NCI-H146 treated with DMSO at 0.1 percent for 48 hours (cell line): ENCODE measurements around the gene KCTD4.

Experiments used
- DNase-seq: peaks from one replicate; lab custom pipeline; 2025; ENCODE audit not compliant: unreplicated experiment; lab: John Stamatoyannopoulos, UW

Gene KCTD4

GRCh38 chr13:45178349-45179162, 22.3 kb downstream of the KCTD4 start:
- no peak for DNase-seq

- DNase-seq = no peak
Measured at GRCh38 chr13:45174478-45174877, 26.4 kb downstream of the KCTD4 start.

- no peak for DNase-seq
Measured at GRCh38 chr13:45168555-45168930, 32.3 kb downstream of the KCTD4 start.

DNA sequence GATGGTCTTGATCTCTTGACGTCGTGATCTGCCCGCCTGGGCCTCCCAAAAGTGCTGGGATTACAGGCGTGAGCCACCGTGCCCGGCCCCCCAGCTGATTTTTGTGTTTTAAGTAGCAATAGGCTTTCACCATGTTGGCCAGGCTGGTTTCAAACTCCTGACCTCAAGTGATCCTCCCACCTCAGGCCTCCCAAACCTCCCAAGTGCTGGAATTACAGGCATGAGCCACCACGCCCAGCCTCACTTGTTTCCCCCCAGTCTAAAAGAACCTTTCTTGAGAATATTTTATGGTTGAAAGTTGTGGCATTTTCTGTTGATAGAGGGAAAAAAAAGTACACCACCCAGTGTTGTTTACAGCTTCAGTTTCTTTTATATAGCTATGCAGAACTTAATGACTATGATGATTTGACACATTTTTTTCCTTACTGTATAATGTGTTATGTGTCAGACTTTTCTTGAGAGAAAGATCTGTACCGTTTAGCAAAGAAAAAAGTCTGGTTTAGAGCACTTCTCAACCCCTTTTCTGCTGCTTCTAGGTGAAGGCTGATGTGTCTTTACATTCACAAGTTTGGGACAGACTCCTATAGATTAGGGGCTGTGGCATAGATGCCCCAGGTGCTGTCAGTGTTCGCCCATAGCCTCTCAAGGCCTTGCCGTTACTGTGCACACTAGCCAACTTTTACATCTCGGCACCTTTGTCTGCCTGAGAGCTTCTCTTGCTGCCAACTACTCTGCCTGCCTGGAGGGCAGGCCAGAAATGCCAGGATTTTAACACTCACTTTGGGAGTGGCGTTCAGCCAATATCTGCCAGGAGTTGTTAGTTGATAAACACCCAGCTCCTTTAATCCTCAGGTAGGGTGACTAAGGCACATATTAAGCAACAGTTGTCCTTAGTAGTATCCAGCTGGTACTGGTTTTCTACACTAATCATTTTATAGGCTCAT, 33.0 kb downstream of the KCTD4 start:
- no peak for DNase-seq

GRCh38 chr13:45166858-45167257, 34.0 kb downstream of the KCTD4 start:
- DNase-seq = no peak

- no peak for DNase-seq
Measured at GRCh38 chr13:45162821-45163220, 38.0 kb downstream of the KCTD4 start.

DNA sequence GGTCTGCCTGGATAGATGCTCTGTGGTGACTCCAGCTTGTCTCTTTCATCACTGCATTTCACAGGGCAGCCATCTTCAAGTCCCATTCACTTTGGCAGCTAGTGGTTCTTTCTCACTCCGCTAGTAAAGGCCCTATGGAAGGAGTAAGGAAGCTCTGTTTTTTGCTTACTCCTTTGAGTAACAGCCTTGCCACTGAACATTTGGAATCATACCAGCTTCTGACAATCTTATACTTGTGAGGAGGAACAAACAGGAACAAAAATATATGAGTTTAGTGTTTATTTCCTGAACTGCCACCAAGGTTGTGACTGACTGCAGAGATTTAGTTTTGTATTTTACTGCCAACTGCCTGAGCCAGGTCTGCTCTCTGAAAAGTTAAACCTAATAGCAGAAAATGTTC, 38.7 kb downstream of the KCTD4 start:
- DNase-seq = no peak

DNA sequence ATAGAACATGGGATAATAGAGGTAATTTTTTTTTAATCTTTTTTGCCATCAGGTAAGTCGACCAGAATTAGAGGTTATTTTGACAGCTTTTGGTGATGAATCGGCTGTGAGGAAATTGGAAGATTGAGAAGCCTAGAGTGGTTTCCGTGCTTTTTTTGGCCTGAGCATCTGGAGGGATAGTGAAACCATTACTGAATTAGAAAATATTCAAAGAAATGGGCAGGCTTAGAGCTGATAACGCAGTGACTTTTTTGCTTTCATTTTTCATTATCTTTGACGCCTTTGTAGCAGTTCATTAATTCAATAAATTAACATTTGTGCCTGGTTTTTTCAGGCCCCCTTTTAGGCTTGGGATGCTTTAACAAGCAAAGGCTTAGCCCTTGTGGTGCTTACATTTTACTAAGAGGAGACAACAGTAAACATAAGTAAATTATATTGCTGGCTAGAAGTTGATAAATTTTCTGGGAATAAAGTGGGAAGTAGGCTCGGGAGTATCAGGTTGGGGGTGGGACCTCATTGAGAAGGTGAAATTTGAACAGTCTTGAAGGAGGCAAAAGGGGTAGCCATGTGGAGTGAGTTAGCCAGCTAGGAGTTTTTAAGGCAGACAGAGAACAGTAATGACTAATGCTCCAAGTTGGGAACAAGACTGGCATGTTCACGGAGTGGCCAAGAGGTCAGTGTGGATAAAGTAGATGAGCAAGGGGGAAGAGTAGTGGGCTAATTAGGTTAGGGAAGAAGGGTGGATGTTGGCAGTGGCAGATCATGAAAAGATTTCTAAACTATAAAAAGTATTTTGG, 44.1 kb downstream of the KCTD4 start:
- DNase-seq = no peak

DNA sequence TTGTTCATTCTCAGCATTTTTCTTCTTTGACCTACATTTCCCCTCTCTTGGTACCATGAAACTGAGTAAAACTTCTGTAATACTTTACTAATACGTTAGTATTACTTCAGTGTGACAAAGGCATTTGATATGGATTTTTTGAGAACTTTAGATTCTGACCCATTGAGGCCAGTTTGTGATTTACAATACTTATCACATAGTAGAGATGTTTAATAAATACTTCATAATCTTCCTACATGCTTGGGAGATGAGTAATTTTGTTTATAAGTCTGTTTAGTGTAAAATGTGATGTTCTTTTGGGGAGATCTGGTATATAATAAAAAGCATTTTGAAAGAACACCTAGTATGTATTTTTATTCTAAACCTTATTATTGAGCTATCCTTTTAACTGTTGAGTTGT, 50.9 kb downstream of the KCTD4 start:
- DNase-seq = no peak

GRCh38 chr13:45143346-45143751, 57.5 kb downstream of the KCTD4 start:
- no peak for DNase-seq
